HepG2 (cell line): ENCODE data around the gene BPIFB4. TPM values are rescaled to one million over a fixed set of nuclear protein-coding genes. Genes with fewer than 3 reads are reported as not detected.

Experiments
- ATAC-seq: fragments of 200-7000 bp; cut with Tn5 transposase; 3 replicates; pipeline ENCODE4 v1.9.1; 2020; ENCODE audit warnings: mild to moderate bottlenecking, moderate library complexity
- BruUV-seq: library from RNA; stranded (reverse); fragments of 400-500 nt; replicated peaks from 2 replicates; lab custom pipeline; 2021; lab: Mats Ljungman, UMichigan
- CTCF ChIA-PET: fragments of 300-600 bp; formaldehyde crosslinking; extraction: SDS; loops from one replicate; lab custom pipeline; 2021; ENCODE audit warnings: low total read pairs, inconsistent platforms, low intra/inter-chr PET ratio; lab: Yijun Ruan, JAX
- POLR2A ChIA-PET: fragments of 350-600 bp; sonication (Branson Sonifier 250); formaldehyde crosslinking; loops from one replicate; lab custom pipeline; 2020; ENCODE audit warnings: antibody characterized with exemption, inconsistent platforms; lab: Yijun Ruan, JAX
- DNase-seq: peaks from one replicate; pipeline ENCODE4 v3.0.0-alpha.2; 2015; ENCODE audit warnings: low spot score
- FAIRE-seq: peaks from 3 replicates; lab custom pipeline; 2011; peaks lifted over from hg19 to GRCh38; lab: Jason Lieb, UNC
- H2AFZ ChIP-seq: one replicate; pipeline ENCODE4 v1.6.1; 2011; ENCODE audit warnings: low read length, inconsistent platforms
- H3K27ac ChIP-seq: fragments of 300-600 bp; 3 replicates; pipeline ENCODE4 v1.8.0; 2011; ENCODE audit warnings: mixed run types, mild to moderate bottlenecking, mixed read lengths, low read length, inconsistent platforms; ENCODE audit not compliant: insufficient read depth; ENCODE audit errors: extremely low read length
- H3K27me3 ChIP-seq, 2 experiments: fragments of 200-600 bp in 1 of 2; 2 replicates in 1 of 2; 3 replicates in 1 of 2; pipeline versions ENCODE4 v1.6.0 to v1.8.0; 2011; ENCODE audit warnings: low read length in 2 of 2, mild to moderate bottlenecking in 2 of 2, moderate library complexity in 2 of 2, inconsistent platforms in 1 of 2; ENCODE audit not compliant: insufficient read depth in 2 of 2, control insufficient read depth in 1 of 2
- H3K36me3 ChIP-seq, 2 experiments: fragments of 200-600 bp in 1 of 2; replicated peaks in 1 of 2; 2 replicates in 1 of 2; 3 replicates in 1 of 2; pipeline versions ENCODE4 v1.5.1 to v1.8.0; 2011; ENCODE audit warnings: low read length in 2 of 2, inconsistent platforms in 1 of 2; ENCODE audit not compliant: insufficient read depth in 2 of 2, control insufficient read depth in 1 of 2
- H3K4me1 ChIP-seq: 2 replicates; pipeline ENCODE4 v1.5.1; 2012; ENCODE audit warnings: low read length, inconsistent platforms; ENCODE audit not compliant: insufficient read depth
- H3K4me2 ChIP-seq: 2 replicates; pipeline ENCODE4 v1.6.0; 2011; ENCODE audit warnings: low read depth, low read length, inconsistent platforms
- H3K4me3 ChIP-seq, 3 experiments: fragments of 200-600 bp in 1 of 3; sonication (generic), shearing (Covaris generic) in 1 of 3; replicated peaks in 1 of 3; 2 replicates each; pipeline ENCODE4 v1.5.1; 2011 to 2016; ENCODE audit warnings: low read length in 3 of 3, inconsistent platforms in 2 of 3, low read depth in 2 of 3, mild to moderate bottlenecking in 2 of 3, control low read depth in 1 of 3, mixed read lengths in 1 of 3; ENCODE audit not compliant: insufficient read depth in 1 of 3
- H3K79me2 ChIP-seq: one replicate; pipeline ENCODE4 v1.6.1; 2011; ENCODE audit warnings: low read length, inconsistent platforms; ENCODE audit not compliant: insufficient read depth
- H3K9ac ChIP-seq: 2 replicates; pipeline ENCODE4 v1.6.0; 2011; ENCODE audit warnings: mild to moderate bottlenecking, low read depth, low read length, inconsistent platforms; ENCODE audit not compliant: insufficient read depth
- H3K9me3 ChIP-seq: 2 replicates; pipeline ENCODE4 v1.5.1; 2012; ENCODE audit warnings: mild to moderate bottlenecking, low read length
- H4K20me1 ChIP-seq: 2 replicates; pipeline ENCODE4 v1.6.0; 2011; ENCODE audit warnings: inconsistent platforms, mild to moderate bottlenecking, low read length, moderate library complexity; ENCODE audit not compliant: insufficient read depth
- ZNF768 ChIP-seq: sonication (generic); formaldehyde crosslinking; IDR thresholded peaks from 2 replicates; pipeline ENCODE4 v1.4.0; 2020; ENCODE audit warnings: missing genetic modification reagents
- WGBS: methylation state at CpG from one replicate; pipeline ENCODE4 v1.1.6; 2017; ENCODE audit warnings: low lambda C conversion rate; 5-methylcytosine and 5-hydroxymethylcytosine counted together
- in situ Hi-C: cut with HindIII; loops from 2 replicates; pipeline ENCODE4 v1.10.0; 2017; ENCODE audit warnings: low pct_unique_long_range_greater_than_20kb; ENCODE audit not compliant: extremely low pct_ligation_motif_present
- intact Hi-C: fragments of 100-400 bp; cut with micrococcal nuclease; formaldehyde crosslinking; loops from one replicate; pipeline ENCODE4 v1.10.0; 2022; ENCODE audit not compliant: unreplicated experiment
- polyA plus RNA-seq, 8 experiments: library from polyadenylated mRNA; depleted of rRNA in 3 of 8; stranded (reverse) in 7 of 8; unstranded in 1 of 8; fragments of >200 nt; fragmentation: Illumina TruSeq in 4 of 8; extraction: Trizol in 4 of 8; gene quantifications; 2 replicates each; pipeline versions ENCODE4 v1.2.1 to v1.2.3, GENCODE V29; 2011 to 2016; ENCODE audit warnings: low read depth in 4 of 8, missing spikeins in 1 of 8, mixed read lengths in 1 of 8; ENCODE audit not compliant: insufficient read depth in 1 of 8
- total RNA-seq, 5 experiments: library from RNA; depleted of rRNA; stranded (reverse); fragments of >200 nt; fragmentation: Illumina TruSeq; extraction: Trizol; gene quantifications; 2 replicates each; pipeline ENCODE4 v1.2.3, GENCODE V29; 2016; ENCODE audit warnings: low read depth in 1 of 5
- TF ChIP-seq, protein P1 (sequence below): sonication (generic); formaldehyde crosslinking; IDR thresholded peaks from 2 replicates; pipeline ENCODE4 v1.5.0; 2020; ENCODE audit warnings: missing genetic modification reagents, mild to moderate bottlenecking, borderline replicate concordance
- TF ChIP-seq, protein P2 (sequence below): sonication (generic); IDR thresholded peaks from 2 replicates; pipeline ENCODE4 v1.6.1; 2016; ENCODE audit warnings: low read depth, borderline replicate concordance
- TF ChIP-seq, protein P3 (sequence below): sonication (generic); formaldehyde crosslinking; IDR thresholded peaks from 2 replicates; pipeline ENCODE4 v1.5.1; 2020; ENCODE audit warnings: mild to moderate bottlenecking, missing genetic modification reagents, moderate library complexity

The BPIFB4 gene
- total and polyA plus RNA-seq, 2 of the 13 experiments (the other 11 are each of a cell fraction or from before 2014, with no cell fraction given), result 0.09 TPM; not detected in 1

DNA sequence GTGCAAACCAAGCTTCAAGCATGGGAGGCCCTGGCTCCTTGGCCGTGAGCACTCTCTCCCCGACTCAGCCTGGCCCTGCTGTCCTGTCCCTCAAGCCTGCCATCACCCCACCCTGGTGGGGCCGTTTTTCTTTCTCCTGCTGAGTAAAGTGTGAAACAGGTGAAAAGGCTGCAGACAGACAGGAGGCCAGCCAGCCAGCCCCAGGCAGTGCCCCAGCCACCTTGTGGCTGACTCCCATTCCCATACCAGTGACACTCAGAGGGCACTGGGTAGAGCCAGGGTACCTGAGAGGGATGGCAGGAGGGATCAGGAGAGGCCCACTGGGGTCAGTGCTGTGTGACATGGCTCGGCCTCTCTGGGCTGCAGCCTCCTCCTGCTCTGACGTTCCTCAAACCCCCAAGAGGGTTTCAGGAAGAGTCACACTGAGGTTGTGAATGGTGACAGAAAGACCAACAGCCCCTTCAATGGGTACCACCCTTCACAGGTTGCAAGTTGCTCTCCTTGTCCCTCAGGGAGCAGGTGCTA, 52.6 kb downstream of the BPIFB4 start:
- ATAC-seq (peak; percentile 37), FAIRE-seq (no peak), DNase-seq (no peak)
- no peaks in the 10 kb centered on the region for H3K79me2 ChIP-seq
- H3K4me1 ChIP-seq, result peaks cover 16% of the 10 kb centered on the region
- ChIA-PET CTCF (no interaction called here), POLR2A (no interaction called here)
- H3K4me2 ChIP-seq, result no peak overlapping the region
- no peak overlapping the region for H3K27ac ChIP-seq
- peak; percentile 94 for TF ChIP-seq ZNF768 (CRISPR knock-in tag)
- TF ChIP-seq, protein P1, sequence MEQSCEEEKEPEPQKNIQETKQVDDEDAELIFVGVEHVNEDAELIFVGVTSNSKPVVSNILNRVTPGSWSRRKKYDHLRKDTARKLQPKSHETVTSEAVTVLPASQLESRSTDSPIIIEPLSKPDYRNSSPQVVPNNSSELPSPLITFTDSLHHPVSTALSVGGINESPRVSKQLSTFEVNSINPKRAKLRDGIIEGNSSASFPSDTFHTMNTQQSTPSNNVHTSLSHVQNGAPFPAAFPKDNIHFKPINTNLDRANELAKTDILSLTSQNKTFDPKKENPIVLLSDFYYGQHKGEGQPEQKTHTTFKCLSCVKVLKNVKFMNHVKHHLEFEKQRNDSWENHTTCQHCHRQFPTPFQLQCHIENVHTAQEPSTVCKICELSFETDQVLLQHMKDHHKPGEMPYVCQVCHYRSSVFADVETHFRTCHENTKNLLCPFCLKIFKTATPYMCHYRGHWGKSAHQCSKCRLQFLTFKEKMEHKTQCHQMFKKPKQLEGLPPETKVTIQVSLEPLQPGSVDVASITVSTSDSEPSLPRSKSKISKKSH (CRISPR knock-in tag), result no peak
- TF ChIP-seq, protein P2, sequence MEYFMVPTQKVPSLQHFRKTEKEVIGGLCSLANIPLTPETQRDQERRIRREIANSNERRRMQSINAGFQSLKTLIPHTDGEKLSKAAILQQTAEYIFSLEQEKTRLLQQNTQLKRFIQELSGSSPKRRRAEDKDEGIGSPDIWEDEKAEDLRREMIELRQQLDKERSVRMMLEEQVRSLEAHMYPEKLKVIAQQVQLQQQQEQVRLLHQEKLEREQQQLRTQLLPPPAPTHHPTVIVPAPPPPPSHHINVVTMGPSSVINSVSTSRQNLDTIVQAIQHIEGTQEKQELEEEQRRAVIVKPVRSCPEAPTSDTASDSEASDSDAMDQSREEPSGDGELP, result no peak
- TF ChIP-seq, protein P3, sequence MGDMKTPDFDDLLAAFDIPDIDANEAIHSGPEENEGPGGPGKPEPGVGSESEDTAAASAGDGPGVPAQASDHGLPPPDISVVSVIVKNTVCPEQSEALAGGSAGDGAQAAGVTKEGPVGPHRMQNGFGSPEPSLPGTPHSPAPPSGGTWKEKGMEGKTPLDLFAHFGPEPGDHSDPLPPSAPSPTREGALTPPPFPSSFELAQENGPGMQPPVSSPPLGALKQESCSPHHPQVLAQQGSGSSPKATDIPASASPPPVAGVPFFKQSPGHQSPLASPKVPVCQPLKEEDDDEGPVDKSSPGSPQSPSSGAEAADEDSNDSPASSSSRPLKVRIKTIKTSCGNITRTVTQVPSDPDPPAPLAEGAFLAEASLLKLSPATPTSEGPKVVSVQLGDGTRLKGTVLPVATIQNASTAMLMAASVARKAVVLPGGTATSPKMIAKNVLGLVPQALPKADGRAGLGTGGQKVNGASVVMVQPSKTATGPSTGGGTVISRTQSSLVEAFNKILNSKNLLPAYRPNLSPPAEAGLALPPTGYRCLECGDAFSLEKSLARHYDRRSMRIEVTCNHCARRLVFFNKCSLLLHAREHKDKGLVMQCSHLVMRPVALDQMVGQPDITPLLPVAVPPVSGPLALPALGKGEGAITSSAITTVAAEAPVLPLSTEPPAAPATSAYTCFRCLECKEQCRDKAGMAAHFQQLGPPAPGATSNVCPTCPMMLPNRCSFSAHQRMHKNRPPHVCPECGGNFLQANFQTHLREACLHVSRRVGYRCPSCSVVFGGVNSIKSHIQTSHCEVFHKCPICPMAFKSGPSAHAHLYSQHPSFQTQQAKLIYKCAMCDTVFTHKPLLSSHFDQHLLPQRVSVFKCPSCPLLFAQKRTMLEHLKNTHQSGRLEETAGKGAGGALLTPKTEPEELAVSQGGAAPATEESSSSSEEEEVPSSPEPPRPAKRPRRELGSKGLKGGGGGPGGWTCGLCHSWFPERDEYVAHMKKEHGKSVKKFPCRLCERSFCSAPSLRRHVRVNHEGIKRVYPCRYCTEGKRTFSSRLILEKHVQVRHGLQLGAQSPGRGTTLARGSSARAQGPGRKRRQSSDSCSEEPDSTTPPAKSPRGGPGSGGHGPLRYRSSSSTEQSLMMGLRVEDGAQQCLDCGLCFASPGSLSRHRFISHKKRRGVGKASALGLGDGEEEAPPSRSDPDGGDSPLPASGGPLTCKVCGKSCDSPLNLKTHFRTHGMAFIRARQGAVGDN (CRISPR knock-in tag), result peak; percentile 19; the same call in 1 of the 2 replicates
- no peak overlapping the region for H2AFZ ChIP-seq
- BruUV-seq, result no TSS peak
- H4K20me1 ChIP-seq, result no peaks in the 10 kb centered on the region
- 37% methylated on average over 5 of the region's 5 CpGs for WGBS
- no peaks in the 10 kb centered on the region for H3K9me3 ChIP-seq
- intact Hi-C loops, result no loop called here
- no peak overlapping the region for H3K4me3 ChIP-seq
- H3K27me3 ChIP-seq, result peaks cover 2 to 35% of the 10 kb centered on the region in 2 experiments; a peak in 3 of 5 replicates
- H3K9ac ChIP-seq, result no peak overlapping the region
- in situ Hi-C loops, result no loop called here
- H3K36me3 ChIP-seq, result no peaks in the 10 kb centered on the region
